GM06990 (cell line): ENCODE data around the gene MYO18A.
"Not testable (repeated sequence)": the region's sequence is repeated elsewhere in the genome, so short reads cannot be mapped to it uniquely, and the experiment has no call there.

Experiments
- DNase-seq: peaks from one replicate; pipeline ENCODE4 v3.0.0-alpha.2; 2011; ENCODE audit not compliant: insufficient read length; ENCODE audit errors: extremely low read depth
- H3K27me3 ChIP-seq: replicated peaks from 2 replicates; pipeline ENCODE4 v1.6.0; 2011; ENCODE audit warnings: low read length; ENCODE audit not compliant: control insufficient read depth, insufficient read depth
- H3K36me3 ChIP-seq: 2 replicates; pipeline ENCODE4 v1.5.1; 2011; ENCODE audit warnings: low read length; ENCODE audit not compliant: control insufficient read depth, insufficient read depth
- H3K4me3 ChIP-seq: replicated peaks from 2 replicates; pipeline ENCODE4 v1.5.1; 2011; ENCODE audit warnings: low read depth, mild to moderate bottlenecking, control low read depth, low read length
- TF ChIP-seq, protein P1 (sequence below): IDR thresholded peaks from 2 replicates; pipeline ENCODE4 v1.5.1; 2011; ENCODE audit warnings: low read length, control low read depth, mild to moderate bottlenecking, inconsistent platforms; ENCODE audit not compliant: insufficient read depth, poor library complexity, severe bottlenecking

The MYO18A gene, protein sequence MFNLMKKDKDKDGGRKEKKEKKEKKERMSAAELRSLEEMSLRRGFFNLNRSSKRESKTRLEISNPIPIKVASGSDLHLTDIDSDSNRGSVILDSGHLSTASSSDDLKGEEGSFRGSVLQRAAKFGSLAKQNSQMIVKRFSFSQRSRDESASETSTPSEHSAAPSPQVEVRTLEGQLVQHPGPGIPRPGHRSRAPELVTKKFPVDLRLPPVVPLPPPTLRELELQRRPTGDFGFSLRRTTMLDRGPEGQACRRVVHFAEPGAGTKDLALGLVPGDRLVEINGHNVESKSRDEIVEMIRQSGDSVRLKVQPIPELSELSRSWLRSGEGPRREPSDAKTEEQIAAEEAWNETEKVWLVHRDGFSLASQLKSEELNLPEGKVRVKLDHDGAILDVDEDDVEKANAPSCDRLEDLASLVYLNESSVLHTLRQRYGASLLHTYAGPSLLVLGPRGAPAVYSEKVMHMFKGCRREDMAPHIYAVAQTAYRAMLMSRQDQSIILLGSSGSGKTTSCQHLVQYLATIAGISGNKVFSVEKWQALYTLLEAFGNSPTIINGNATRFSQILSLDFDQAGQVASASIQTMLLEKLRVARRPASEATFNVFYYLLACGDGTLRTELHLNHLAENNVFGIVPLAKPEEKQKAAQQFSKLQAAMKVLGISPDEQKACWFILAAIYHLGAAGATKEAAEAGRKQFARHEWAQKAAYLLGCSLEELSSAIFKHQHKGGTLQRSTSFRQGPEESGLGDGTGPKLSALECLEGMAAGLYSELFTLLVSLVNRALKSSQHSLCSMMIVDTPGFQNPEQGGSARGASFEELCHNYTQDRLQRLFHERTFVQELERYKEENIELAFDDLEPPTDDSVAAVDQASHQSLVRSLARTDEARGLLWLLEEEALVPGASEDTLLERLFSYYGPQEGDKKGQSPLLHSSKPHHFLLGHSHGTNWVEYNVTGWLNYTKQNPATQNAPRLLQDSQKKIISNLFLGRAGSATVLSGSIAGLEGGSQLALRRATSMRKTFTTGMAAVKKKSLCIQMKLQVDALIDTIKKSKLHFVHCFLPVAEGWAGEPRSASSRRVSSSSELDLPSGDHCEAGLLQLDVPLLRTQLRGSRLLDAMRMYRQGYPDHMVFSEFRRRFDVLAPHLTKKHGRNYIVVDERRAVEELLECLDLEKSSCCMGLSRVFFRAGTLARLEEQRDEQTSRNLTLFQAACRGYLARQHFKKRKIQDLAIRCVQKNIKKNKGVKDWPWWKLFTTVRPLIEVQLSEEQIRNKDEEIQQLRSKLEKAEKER (N-terminal part only)

DNA sequence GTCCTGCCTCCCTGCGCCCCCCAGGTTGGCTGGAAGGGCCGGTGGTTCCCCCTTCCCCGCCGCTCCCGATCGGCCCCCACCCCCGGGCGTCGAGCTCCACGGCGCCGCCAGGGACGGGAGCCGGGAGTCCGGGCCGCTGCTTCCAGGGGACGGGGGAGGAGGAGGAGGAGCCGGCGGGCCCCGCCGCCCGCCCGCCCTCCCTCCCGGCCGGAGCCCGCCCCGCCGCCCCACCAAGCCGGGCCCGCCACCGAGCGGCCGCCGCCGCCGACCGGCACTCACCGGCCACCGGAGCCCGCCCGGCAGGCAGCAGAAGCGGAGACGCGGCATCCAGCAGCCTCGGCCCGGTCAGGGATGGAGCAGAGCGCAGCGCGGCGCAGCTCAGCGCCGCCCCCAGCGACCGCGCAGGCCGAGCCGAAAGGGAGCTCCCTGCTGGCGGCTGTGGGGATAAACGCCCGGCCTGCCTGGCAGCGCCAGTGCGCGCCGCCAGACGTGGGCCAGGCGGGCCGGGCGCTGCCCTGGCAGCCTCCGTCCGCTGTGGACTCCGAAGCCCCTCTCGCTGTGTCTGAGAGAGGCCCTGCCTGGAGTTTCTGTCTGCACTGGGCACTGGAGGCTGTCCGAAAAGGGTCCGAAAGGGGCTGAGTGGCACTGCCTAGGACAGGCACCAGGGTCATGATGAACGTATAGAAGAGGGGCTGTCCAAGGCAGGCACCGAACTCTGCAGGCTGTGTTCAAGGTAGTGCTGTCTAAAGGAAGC, at the start of gene MYO18A:
TSS of gene MYO18A (minus strand) at position 365 of the 754 bp plus-strand sequence. CDS start 13,458 bp downstream, outside the sequence.
- DNase-seq = peak; percentile 86
- Histone ChIP-seq H3K27me3 (no peaks in the 10 kb centered on the region), H3K36me3 (no peaks in the 10 kb centered on the region), H3K4me3 (peak within 1 kb of the TSS; percentile 61)
- TF ChIP-seq, protein P1, sequence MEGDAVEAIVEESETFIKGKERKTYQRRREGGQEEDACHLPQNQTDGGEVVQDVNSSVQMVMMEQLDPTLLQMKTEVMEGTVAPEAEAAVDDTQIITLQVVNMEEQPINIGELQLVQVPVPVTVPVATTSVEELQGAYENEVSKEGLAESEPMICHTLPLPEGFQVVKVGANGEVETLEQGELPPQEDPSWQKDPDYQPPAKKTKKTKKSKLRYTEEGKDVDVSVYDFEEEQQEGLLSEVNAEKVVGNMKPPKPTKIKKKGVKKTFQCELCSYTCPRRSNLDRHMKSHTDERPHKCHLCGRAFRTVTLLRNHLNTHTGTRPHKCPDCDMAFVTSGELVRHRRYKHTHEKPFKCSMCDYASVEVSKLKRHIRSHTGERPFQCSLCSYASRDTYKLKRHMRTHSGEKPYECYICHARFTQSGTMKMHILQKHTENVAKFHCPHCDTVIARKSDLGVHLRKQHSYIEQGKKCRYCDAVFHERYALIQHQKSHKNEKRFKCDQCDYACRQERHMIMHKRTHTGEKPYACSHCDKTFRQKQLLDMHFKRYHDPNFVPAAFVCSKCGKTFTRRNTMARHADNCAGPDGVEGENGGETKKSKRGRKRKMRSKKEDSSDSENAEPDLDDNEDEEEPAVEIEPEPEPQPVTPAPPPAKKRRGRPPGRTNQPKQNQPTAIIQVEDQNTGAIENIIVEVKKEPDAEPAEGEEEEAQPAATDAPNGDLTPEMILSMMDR = peak; percentile 69

DNA sequence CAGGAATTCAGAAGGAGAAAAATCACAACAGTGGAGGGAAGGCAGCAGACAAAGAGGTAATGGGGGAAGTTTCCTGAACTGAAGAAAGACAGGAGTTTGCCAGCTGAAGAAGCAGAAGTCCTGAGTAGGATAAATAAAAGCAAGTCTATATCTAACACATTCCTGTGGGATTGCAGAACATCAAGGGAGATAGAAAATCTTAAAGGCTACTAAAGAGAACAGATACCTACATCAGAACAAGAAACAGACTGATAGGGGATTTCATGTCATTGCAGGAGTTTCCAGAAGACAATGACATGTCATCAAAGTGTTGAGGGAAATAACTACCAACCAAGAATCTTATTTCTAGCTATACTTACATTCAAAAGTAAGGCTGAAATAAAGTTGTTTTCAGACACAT, 45.2 kb upstream of the MYO18A start:
- no peak for DNase-seq
- TF ChIP-seq, protein P1 = no peak

GRCh38 chr17:29221338-29221737, 41.1 kb upstream of the MYO18A start:
- not testable (repeated sequence) for H3K4me3 ChIP-seq, H3K27me3 ChIP-seq, DNase-seq, H3K36me3 ChIP-seq

More for the DNA sequence above, 45.2 kb upstream of the MYO18A start:
- no peaks in the 10 kb centered on the region for H3K36me3 ChIP-seq
- no peak overlapping the region for H3K4me3 ChIP-seq
- no peaks in the 10 kb centered on the region for H3K27me3 ChIP-seq

DNA sequence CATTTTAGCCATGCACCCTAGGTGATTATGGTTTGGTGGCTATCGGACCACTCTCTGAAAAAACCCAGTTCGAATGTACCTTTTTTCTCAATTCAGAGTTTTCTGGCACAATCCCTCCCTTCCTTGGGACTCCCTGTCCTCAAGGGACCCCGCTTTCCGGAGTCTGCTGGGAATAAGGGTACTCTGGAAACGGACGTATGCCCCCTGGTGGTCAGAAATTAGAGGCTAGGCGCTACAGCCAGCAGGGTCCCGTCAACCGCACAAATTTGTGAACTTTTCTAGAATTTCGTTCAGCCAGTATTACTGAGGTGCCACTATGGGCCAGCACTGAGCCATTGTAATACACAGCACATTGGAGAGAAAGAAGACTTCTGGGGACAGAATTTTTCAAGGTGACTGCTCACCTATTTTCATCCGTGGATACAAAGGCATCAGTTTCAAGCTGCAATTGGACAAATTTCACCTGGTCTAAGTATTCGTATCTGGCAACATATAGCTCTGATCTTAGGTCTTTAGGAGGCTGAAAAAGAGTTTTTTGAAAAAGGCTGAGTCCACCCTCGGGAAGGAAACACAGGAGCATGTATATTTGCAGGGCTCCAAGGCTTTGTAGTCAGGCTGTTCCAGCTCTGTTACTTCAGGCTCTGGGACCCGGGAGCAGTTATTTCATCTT, 39.3 kb upstream of the MYO18A start:
- Histone ChIP-seq H3K4me3 (no peak overlapping the region), H3K27me3 (no peaks in the 10 kb centered on the region), H3K36me3 (no peaks in the 10 kb centered on the region)
- TF ChIP-seq, protein P1 = peak; percentile 88
- DNase-seq = no peak

DNA sequence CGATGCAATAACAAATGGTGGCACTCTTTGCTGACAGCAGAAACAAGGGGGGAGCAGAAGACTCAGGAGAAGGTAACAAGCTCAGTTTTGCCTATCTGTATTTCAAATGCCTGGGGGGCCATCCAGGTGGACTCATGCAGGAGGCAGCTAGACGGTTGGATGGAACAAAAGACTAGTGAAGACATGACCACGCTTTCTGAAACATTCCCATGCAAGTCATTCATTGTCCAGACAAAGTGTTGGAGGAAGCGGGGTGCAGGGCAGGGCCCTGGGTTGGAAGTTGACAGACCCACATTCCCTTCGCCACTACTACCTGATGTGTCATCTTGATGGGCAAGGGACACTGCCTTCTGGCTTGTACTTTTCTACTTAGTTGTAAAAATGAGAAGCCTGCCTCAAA, 36.7 kb upstream of the MYO18A start:
- TF ChIP-seq, protein P1 = no peak
- Histone ChIP-seq H3K27me3 (no peaks in the 10 kb centered on the region), H3K4me3 (no peak overlapping the region), H3K36me3 (no peaks in the 10 kb centered on the region)
- DNase-seq = no peak
